PFSK-1 (cell line): ENCODE measurements around the gene OOSP4B.

Experiments used
- POLR2AphosphoS5 ChIP-seq: IDR thresholded peaks from 2 replicates; pipeline ENCODE4 v1.6.1; 2012; ENCODE audit warnings: low read depth, mild to moderate bottlenecking, control low read depth, low read length, moderate library complexity
- REST ChIP-seq, 2 experiments: IDR thresholded peaks; 2 replicates each; pipeline versions ENCODE4 v1.6.1 to v1.8.0; 2011 to 2012; ENCODE audit warnings: low read depth in 2 of 2, low read length in 2 of 2, control low read depth in 1 of 2, inconsistent platforms in 1 of 2, mild to moderate bottlenecking in 1 of 2, moderate library complexity in 1 of 2; ENCODE audit not compliant: insufficient read depth in 1 of 2
- TAF1 ChIP-seq: IDR thresholded peaks from 2 replicates; pipeline ENCODE4 v1.6.1; 2012; ENCODE audit warnings: low read length, control low read depth, borderline replicate concordance; ENCODE audit not compliant: insufficient read depth

- TF ChIP-seq REST (IDR thresholded peaks at IDR 0.05; ENCODE audit: insufficient read depth in 1 of 2, low read depth in 2 of 2, low read length in 2 of 2) (no peak), TAF1 (no peak), POLR2AphosphoS5 (no peak)
Measured at GRCh38 chr11:59990421-59990820, 26.6 kb upstream of the OOSP4B start.
